GM12892 (cell line): ENCODE data around the gene DSE.
"Not testable (repeated sequence)": the region's sequence is repeated elsewhere in the genome, so short reads cannot be mapped to it uniquely, and the experiment has no call there.

ENCODE experiments used
- POLR2A ChIP-seq: IDR thresholded peaks from 2 replicates; pipeline ENCODE4 v1.6.1; 2011; ENCODE audit warnings: low read depth, low read length, control low read depth
- POLR2AphosphoS5 ChIP-seq: IDR thresholded peaks from 2 replicates; pipeline ENCODE4 v1.6.1; 2011; ENCODE audit warnings: low read depth, low read length, control low read depth

- TF ChIP-seq POLR2A, POLR2AphosphoS5: not testable (repeated sequence)
Measured at GRCh38 chr6:116321933-116322332, 48.8 kb upstream of the DSE start.
